Uterus (tissue), 2 donors: ENCODE data around the gene BAHCC1.

Experiments used
- CTCF ChIP-seq, 4 experiments: fragments of 200-600 bp in 2 of 4; fragments of 450-650 bp in 2 of 4; sonication (generic) in 2 of 4; IDR thresholded peaks; one replicate each; pipeline ENCODE4 v1.5.1; 2016 to 2019; ENCODE audit warnings: antibody characterized with exemption in 4 of 4, mild to moderate bottlenecking in 2 of 4, moderate library complexity in 1 of 4
- POLR2A ChIP-seq, 2 donors: fragments of 450-650 bp; IDR thresholded peaks; one replicate each; pipeline ENCODE4 v1.6.1; 2016; ENCODE audit warnings: antibody characterized with exemption in 2 of 2, mild to moderate bottlenecking in 1 of 2, moderate library complexity in 1 of 2

GRCh38 chr17:81513372-81513752, 118.1 kb downstream of the BAHCC1 start:
- TF ChIP-seq CTCF (IDR thresholded peaks at IDR 0.05) (no peak), POLR2A (IDR thresholded peaks at IDR 0.05) (no peak)
